Ovary (tissue), 9 donors: ENCODE data around the gene CALD1. TPM values are rescaled to one million over a fixed set of nuclear protein-coding genes. Genes with fewer than 3 reads are reported as not detected.

Experiments
- DNase-seq, 5 donors: peaks; one replicate each; pipeline ENCODE4 v3.0.0-alpha.2; 2019 to 2020
- H3K27ac ChIP-seq, 2 donors: fragments of 200-600 bp; one replicate each; pipeline versions ENCODE4 v1.5.1 to v1.8.0; 2019 to 2022
- H3K27me3 ChIP-seq: fragments of 200-600 bp; one replicate; pipeline ENCODE4 v1.8.0; 2022
- H3K36me3 ChIP-seq: fragments of 200-600 bp; sonication (generic); one replicate; pipeline ENCODE4 v1.5.1; 2019
- H3K4me1 ChIP-seq: one replicate; pipeline ENCODE4 v1.8.1; 2013; ENCODE audit warnings: mild to moderate bottlenecking, moderate library complexity; ENCODE audit not compliant: insufficient read depth
- H3K4me3 ChIP-seq: fragments of 200-600 bp; sonication (generic); one replicate; pipeline ENCODE4 v1.5.1; 2017
- H3K9me3 ChIP-seq, 2 donors: fragments of 200-600 bp in 1 of 2; sonication (generic) in 1 of 2; one replicate each; pipeline versions ENCODE4 v1.5.1 to v1.8.1; 2013 to 2019; ENCODE audit warnings: mild to moderate bottlenecking in 1 of 2, moderate library complexity in 1 of 2
- CTCF ChIP-seq, 3 donors: fragments of 450-650 bp in 2 of 3; fragments of 200-600 bp in 1 of 3; IDR thresholded peaks; one replicate each; pipeline versions ENCODE4 v1.5.1 to v1.8.0; 2016 to 2022; ENCODE audit warnings: antibody characterized with exemption in 3 of 3, mild to moderate bottlenecking in 1 of 3
- EP300 ChIP-seq: sonication (generic); formaldehyde crosslinking; IDR thresholded peaks from one replicate; pipeline ENCODE4 v1.6.1; 2017; ENCODE audit warnings: antibody characterized with exemption
- POLR2A ChIP-seq: fragments of 450-650 bp; IDR thresholded peaks from one replicate; pipeline ENCODE4 v1.6.1; 2017; ENCODE audit warnings: antibody characterized with exemption, mild to moderate bottlenecking, moderate library complexity
- WGBS, 3 donors: extraction: QIAGEN DNeasy Blood & Tissue Kit in 1 of 3; methylation state at CpG; one replicate each; pipeline versions ENCODE4 v1.1.5 to v1.1.7; 2013 to 2017; 5-methylcytosine and 5-hydroxymethylcytosine counted together
- intact Hi-C, 4 donors: fragments of 100-400 bp; cut with DNase I; formaldehyde crosslinking; loops; one replicate each; pipeline versions ENCODE4 v1.11.0 to v1.15.1; 2022 to 2023
- polyA plus RNA-seq, 2 donors: library from polyadenylated mRNA; stranded (reverse); fragments of 200-250 nt in 1 of 2; fragments of 350-450 nt in 1 of 2; fragmentation: Illumina TruSeq in 1 of 2; extraction: RNeasy Lipid Tissue Mini Kit (QIAGEN cat#74804) in 1 of 2; gene quantifications; one replicate each; pipeline ENCODE4 v1.2.3, GENCODE V29; 2013 to 2014
- total RNA-seq, 7 donors: library from RNA; depleted of rRNA in 2 of 7; stranded (reverse); fragments of >200 nt in 2 of 7; fragmentation: NEBNext Ultra II Directional in 3 of 7; extraction: Animal tissue kit (Norgen Biotek cat#: 25700) in 3 of 7; gene quantifications; one replicate each; pipeline versions ENCODE4 v1.1.0 to v1.2.4, GENCODE V29; 2016 to 2023
- donor health status: DM: no; HTN: no; CAD: no; lungs with moderate emphysema.
- donor health status: DM: no; HTN: no; CAD: no.
- donor health status: Bipolar disorder and iron deficiency.
- donor health status: DM: yes; HTN: yes; CAD: no.
- donor health status: DM: no; HTN: no; CAD: no.
- donor health status: DM: yes; HTN: yes; CAD: no.

CALD1 gene
- total and polyA plus RNA-seq, 9 donors: 306 to 697 (median 463) TPM

GRCh38 chr7:134799377-134799776 is 19.9 kb downstream of the CALD1 start:
- DNase-seq: no peak
- Histone ChIP-seq H3K27me3 (no peaks in the 10 kb centered on the region), H3K4me1 (peaks cover 9% of the 10 kb centered on the region), H3K4me3 (no peak overlapping the region), H3K27ac (peak overlapping the region in 1 of 2 donors; percentile 28), H3K36me3 (no peaks in the 10 kb centered on the region), H3K9me3 (no peaks in the 10 kb centered on the region)
- TF ChIP-seq EP300 (no peak), CTCF (IDR thresholded peaks at IDR 0.05) (no peak), POLR2A (no peak)
- WGBS, 3 donors: 26 to 37% (median 32%) methylated on average over 5 of the region's 5 CpGs
- intact Hi-C loops: no loop called here

GRCh38 chr7:134802762-134803161 is 23.3 kb downstream of the CALD1 start:
- no peak for DNase-seq
- intact Hi-C loops: no loop called here
- H3K4me3 ChIP-seq: no peak overlapping the region
- no peaks in the 10 kb centered on the region for H3K36me3 ChIP-seq
- WGBS, 3 donors: 74 to 83% (median 79%) methylated on average over 4 of the region's 4 CpGs
- H3K9me3 ChIP-seq: no peaks in the 10 kb centered on the region
- H3K27me3 ChIP-seq: no peaks in the 10 kb centered on the region
- H3K4me1 ChIP-seq: peaks cover 10% of the 10 kb centered on the region
- H3K27ac ChIP-seq: no peak overlapping the region
- no peak for TF ChIP-seq EP300
- no peak for TF ChIP-seq CTCF (IDR thresholded peaks at IDR 0.05)
- no peak for TF ChIP-seq POLR2A

- Histone ChIP-seq H3K4me1 (peaks cover 12% of the 10 kb centered on the region), H3K27ac (no peak overlapping the region), H3K4me3 (no peak overlapping the region), H3K27me3 (no peaks in the 10 kb centered on the region), H3K9me3 (no peaks in the 10 kb centered on the region), H3K36me3 (no peaks in the 10 kb centered on the region)
- no peak for TF ChIP-seq EP300
- TF ChIP-seq CTCF (IDR thresholded peaks at IDR 0.05): no peak
- no peak for TF ChIP-seq POLR2A
- WGBS, 3 donors: 56 to 71% (median 63%) methylated on average over 2 of the region's 2 CpGs
- no peak for DNase-seq
- intact Hi-C loops: no loop called here
Observed at GRCh38 chr7:134804351-134804750, 24.9 kb downstream of the CALD1 start.

- WGBS, 3 donors: 88 to 97% (median 91%) methylated on average over 3 of the region's 3 CpGs
- Histone ChIP-seq H3K27ac (no peak overlapping the region), H3K36me3 (no peaks in the 10 kb centered on the region), H3K9me3 (no peaks in the 10 kb centered on the region), H3K27me3 (no peaks in the 10 kb centered on the region), H3K4me1 (peaks cover 12% of the 10 kb centered on the region), H3K4me3 (no peak overlapping the region)
- DNase-seq: no peak
- TF ChIP-seq POLR2A: no peak
- no peak for TF ChIP-seq CTCF (IDR thresholded peaks at IDR 0.05)
- TF ChIP-seq EP300: no peak
- intact Hi-C loops: no loop called here
Observed at GRCh38 chr7:134804854-134805253, 25.4 kb downstream of the CALD1 start.

GRCh38 chr7:134806197-134806596 is 26.8 kb downstream of the CALD1 start:
- 91 to 95% (median 93%) methylated on average over 4 of the region's 4 CpGs for WGBS, 3 donors
- no peaks in the 10 kb centered on the region for H3K9me3 ChIP-seq
- DNase-seq: no peak
- intact Hi-C loops: no loop called here
- H3K4me1 ChIP-seq: peaks cover 24% of the 10 kb centered on the region
- H3K4me3 ChIP-seq: no peak overlapping the region
- no peaks in the 10 kb centered on the region for H3K27me3 ChIP-seq
- no peaks in the 10 kb centered on the region for H3K36me3 ChIP-seq
- no peak for TF ChIP-seq EP300
- TF ChIP-seq POLR2A: no peak
- no peak for TF ChIP-seq CTCF (IDR thresholded peaks at IDR 0.05)
- H3K27ac ChIP-seq: no peak overlapping the region
